B cell (primary cell): ENCODE measurements around the gene LHX2. TPM values are rescaled to one million over a fixed set of nuclear protein-coding genes. Genes with fewer than 3 reads are reported as not detected.

ENCODE experiments used
- ATAC-seq: fragments of 200-7000 bp; cut with Tn5 transposase; one replicate; pipeline ENCODE4 v1.10.0; 2021; ENCODE audit warnings: low read depth, mild to moderate bottlenecking, moderate number of reproducible peaks, moderate library complexity
- CTCF ChIA-PET: fragments of 350-600 bp; sonication (Branson Sonifier 250); formaldehyde crosslinking; loops from one replicate; lab custom pipeline; 2021; ENCODE audit warnings: antibody characterized with exemption, inconsistent platforms; lab: Charles Lee
- POLR2A ChIA-PET: fragments of 350-600 bp; sonication (Branson Sonifier 250); formaldehyde crosslinking; loops from one replicate; lab custom pipeline; 2021; ENCODE audit warnings: antibody characterized with exemption; lab: Charles Lee
- DNase-seq: peaks from one replicate; pipeline ENCODE4 v3.0.0; 2013
- H2AFZ ChIP-seq: 2 replicates; pipeline ENCODE4 v1.6.1; 2012; ENCODE audit warnings: mild to moderate bottlenecking, low read depth, low read length; ENCODE audit not compliant: insufficient read depth, poor library complexity, severe bottlenecking
- H3K27ac ChIP-seq, 2 donors: 1 replicate in 1 of 2; 2 replicates in 1 of 2; pipeline ENCODE4 v1.5.1; 2012 to 2013; ENCODE audit warnings: low read length in 2 of 2, mild to moderate bottlenecking in 2 of 2, moderate library complexity in 1 of 2
- H3K27me3 ChIP-seq, 4 experiments: fragments of 200-600 bp in 1 of 4; sonication (generic) in 1 of 4; replicated peaks in 1 of 4; 1 replicate in 2 of 4; 2 replicates in 2 of 4; pipeline versions ENCODE4 v1.6.1 to v1.7.0; 2013 to 2016; ENCODE audit warnings: low read length in 3 of 4, mild to moderate bottlenecking in 2 of 4, mixed read lengths in 1 of 4, moderate library complexity in 1 of 4; ENCODE audit not compliant: insufficient read depth in 4 of 4, control insufficient read depth in 3 of 4; ENCODE audit errors: control extremely low read depth in 1 of 4
- H3K36me3 ChIP-seq, 2 experiments: replicated peaks in 1 of 2; 1 replicate in 1 of 2; 2 replicates in 1 of 2; pipeline versions ENCODE4 v1.6.1 to v1.7.1; 2013; ENCODE audit warnings: low read length in 1 of 2; ENCODE audit not compliant: insufficient read depth in 2 of 2, control insufficient read depth in 1 of 2; ENCODE audit errors: control extremely low read depth in 1 of 2, extremely low read depth in 1 of 2
- H3K4me1 ChIP-seq, 2 donors: fragments of 200-600 bp in 1 of 2; sonication (generic) in 1 of 2; 1 replicate in 1 of 2; 2 replicates in 1 of 2; pipeline versions ENCODE4 v1.5.1 to v1.6.1; 2013 to 2017; ENCODE audit warnings: low read length in 2 of 2; ENCODE audit not compliant: control insufficient read depth in 2 of 2, insufficient read depth in 2 of 2
- H3K4me2 ChIP-seq: replicated peaks from 2 replicates; pipeline ENCODE3; 2012; ENCODE audit warnings: mild to moderate bottlenecking, low read depth, low read length; ENCODE audit not compliant: poor library complexity, severe bottlenecking
- H3K4me3 ChIP-seq, 5 experiments: fragments of 200-600 bp in 1 of 5; sonication (generic) in 1 of 5; 1 replicate in 3 of 5; 2 replicates in 2 of 5; pipeline versions ENCODE4 v1.5.1 to v1.7.0; 2011 to 2016; ENCODE audit warnings: low read length in 4 of 5, mild to moderate bottlenecking in 4 of 5, low read depth in 2 of 5, control low read depth in 1 of 5, moderate library complexity in 1 of 5; ENCODE audit not compliant: insufficient read depth in 1 of 5; ENCODE audit errors: control extremely low read depth in 1 of 5, extremely low read depth in 1 of 5
- H3K79me2 ChIP-seq: fragments of 200-600 bp; sonication (generic); one replicate; pipeline ENCODE4 v1.6.0; 2016; ENCODE audit warnings: low read length; ENCODE audit not compliant: control insufficient read depth, insufficient read depth
- H3K9ac ChIP-seq: fragments of 200-600 bp; sonication (generic); 2 replicates; pipeline ENCODE4 v1.6.1; 2017; ENCODE audit warnings: mild to moderate bottlenecking, low read length, moderate library complexity
- H3K9me3 ChIP-seq, 3 donors: one replicate each; pipeline versions ENCODE4 v1.6.1 to v1.7.1; 2013; ENCODE audit warnings: low read length in 2 of 3; ENCODE audit not compliant: control insufficient read depth in 2 of 3, insufficient read depth in 1 of 3; ENCODE audit errors: control extremely low read depth in 1 of 3
- H4K20me1 ChIP-seq: 2 replicates; pipeline ENCODE4 v1.6.0; 2012; ENCODE audit warnings: mild to moderate bottlenecking, low read length; ENCODE audit not compliant: insufficient read depth, control insufficient read depth, poor library complexity, severe bottlenecking
- H3K27ac Mint-ChIP-seq: one replicate; pipeline ENCODE4 v1.8.0; 2021; ENCODE audit warnings: mixed read lengths
- H3K27me3 Mint-ChIP-seq: one replicate; pipeline ENCODE4 v1.8.0; 2021; ENCODE audit warnings: mixed read lengths
- H3K4me1 Mint-ChIP-seq: one replicate; pipeline ENCODE4 v1.8.0; 2021; ENCODE audit warnings: mixed read lengths
- H3K4me3 Mint-ChIP-seq: one replicate; pipeline ENCODE4 v1.8.0; 2021; ENCODE audit warnings: mixed read lengths
- H3K9me3 Mint-ChIP-seq: one replicate; pipeline ENCODE4 v1.8.0; 2022; ENCODE audit warnings: mixed read lengths; ENCODE audit not compliant: insufficient read depth
- EZH2 ChIP-seq: IDR thresholded peaks from 2 replicates; pipeline ENCODE4 v1.6.1; 2012; ENCODE audit warnings: borderline replicate concordance, low read depth, mild to moderate bottlenecking, moderate library complexity, low read length; ENCODE audit not compliant: insufficient read depth, poor library complexity, severe bottlenecking
- WGBS: methylation state at CpG from one replicate; pipeline ENCODE4 v1.1.5; 2013; ENCODE audit warnings: missing lambda C conversion rate; ENCODE audit not compliant: insufficient coverage; 5-methylcytosine and 5-hydroxymethylcytosine counted together
- intact Hi-C: fragments of 100-400 bp; cut with micrococcal nuclease; formaldehyde crosslinking; loops from one replicate; pipeline ENCODE4 v1.10.0; 2022
- polyA plus RNA-seq: library from polyadenylated mRNA; depleted of rRNA; stranded (reverse); fragments of >200 nt; gene quantifications from 2 replicates; pipeline ENCODE4 v1.2.3, GENCODE V29; 2012
- total RNA-seq, 2 donors: library from RNA; stranded (reverse); fragments of 120-200 nt in 1 of 2; gene quantifications; 1 replicate in 1 of 2; 2 replicates in 1 of 2; pipeline versions ENCODE4 v1.2.3 to v1.2.4, GENCODE V29; 2013 to 2022
- TF ChIP-seq, protein P1 (sequence below): fragments of 200-600 bp; IDR thresholded peaks from one replicate; pipeline ENCODE4 v1.8.0; 2022; ENCODE audit warnings: antibody characterized with exemption, mild to moderate bottlenecking

Gene LHX2
- total and polyA plus RNA-seq, 2 donors (not counting 1 experiment from before 2014, with no cell fraction given), result 0.66 TPM; not detected in 1

DNA sequence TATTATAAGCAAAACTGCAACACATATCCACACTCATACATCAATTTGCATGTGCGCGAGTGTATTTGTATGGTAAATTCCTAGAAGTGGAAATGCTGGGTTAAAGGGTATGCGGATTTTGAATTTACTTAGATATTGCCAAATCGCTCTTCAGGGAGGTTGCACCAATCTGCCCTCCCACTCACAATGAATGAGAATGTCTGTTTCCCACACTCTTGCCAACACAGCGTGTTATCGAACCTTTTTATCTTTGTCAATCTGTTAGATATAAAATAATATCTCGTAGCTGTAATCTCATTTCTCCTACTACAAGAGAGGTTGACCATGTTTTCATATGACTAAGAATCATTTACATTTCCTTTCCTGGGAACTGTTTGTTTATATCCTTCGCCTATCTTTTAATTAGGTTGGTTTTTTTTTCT lies 35.7 kb downstream of the LHX2 start:
- Mint-ChIP-seq H3K4me3 (no peak overlapping the region), H3K9me3 (no peaks in the 10 kb centered on the region), H3K4me1 (peaks cover 15% of the 10 kb centered on the region), H3K27ac (no peak overlapping the region), H3K27me3 (peaks cover 67% of the 10 kb centered on the region)
- POLR2A ChIA-PET, result no interaction called here
- Histone ChIP-seq H3K4me1 (peaks cover 4 to 6% of the 10 kb centered on the region in 2 donors), H3K79me2 (no peaks in the 10 kb centered on the region), H3K4me2 (no peak overlapping the region), H2AFZ (no peak overlapping the region), H4K20me1 (no peaks in the 10 kb centered on the region), H3K27me3 (peaks cover 0 to 55% (median 29%) of the 10 kb centered on the region in 4 experiments), H3K36me3 (no peaks in the 10 kb centered on the region), H3K4me3 (no peak overlapping the region), H3K9ac (no peak overlapping the region), H3K9me3 (peaks cover 0 to 4% (median 0%) of the 10 kb centered on the region in 3 donors), H3K27ac (no peak overlapping the region)
- WGBS, result no CpG with 5 or more reads among the region's 8 CpGs
- CTCF ChIA-PET, result no interaction called here
- ATAC-seq (no peak), DNase-seq (no peak)
- intact Hi-C loops, result no loop called here
- TF ChIP-seq, protein P1, sequence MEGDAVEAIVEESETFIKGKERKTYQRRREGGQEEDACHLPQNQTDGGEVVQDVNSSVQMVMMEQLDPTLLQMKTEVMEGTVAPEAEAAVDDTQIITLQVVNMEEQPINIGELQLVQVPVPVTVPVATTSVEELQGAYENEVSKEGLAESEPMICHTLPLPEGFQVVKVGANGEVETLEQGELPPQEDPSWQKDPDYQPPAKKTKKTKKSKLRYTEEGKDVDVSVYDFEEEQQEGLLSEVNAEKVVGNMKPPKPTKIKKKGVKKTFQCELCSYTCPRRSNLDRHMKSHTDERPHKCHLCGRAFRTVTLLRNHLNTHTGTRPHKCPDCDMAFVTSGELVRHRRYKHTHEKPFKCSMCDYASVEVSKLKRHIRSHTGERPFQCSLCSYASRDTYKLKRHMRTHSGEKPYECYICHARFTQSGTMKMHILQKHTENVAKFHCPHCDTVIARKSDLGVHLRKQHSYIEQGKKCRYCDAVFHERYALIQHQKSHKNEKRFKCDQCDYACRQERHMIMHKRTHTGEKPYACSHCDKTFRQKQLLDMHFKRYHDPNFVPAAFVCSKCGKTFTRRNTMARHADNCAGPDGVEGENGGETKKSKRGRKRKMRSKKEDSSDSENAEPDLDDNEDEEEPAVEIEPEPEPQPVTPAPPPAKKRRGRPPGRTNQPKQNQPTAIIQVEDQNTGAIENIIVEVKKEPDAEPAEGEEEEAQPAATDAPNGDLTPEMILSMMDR, result no peak
- no peak for TF ChIP-seq EZH2

DNA sequence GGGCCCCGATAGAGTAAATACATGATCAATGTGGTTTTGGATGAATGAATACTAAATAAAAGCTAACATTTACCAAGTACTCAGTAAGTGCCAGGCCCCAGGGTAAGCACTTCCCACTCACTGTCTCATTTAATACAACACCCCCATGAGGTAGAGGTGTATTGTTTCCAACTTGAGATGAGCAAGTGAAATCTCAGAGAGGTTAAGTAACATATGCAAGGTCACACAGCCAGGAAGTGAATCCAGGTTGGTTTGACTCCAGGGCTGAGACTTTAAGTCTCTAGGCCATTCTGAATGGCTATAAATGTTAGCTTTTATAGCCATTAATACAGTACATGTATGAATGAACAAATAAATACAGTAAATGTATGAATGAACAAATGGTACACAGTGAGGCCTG lies 39.4 kb downstream of the LHX2 start:
- Histone ChIP-seq H3K27ac (no peak overlapping the region), H3K9me3 (peaks cover 0 to 8% (median 5%) of the 10 kb centered on the region in 3 donors), H3K27me3 (peaks cover 0 to 52% (median 20%) of the 10 kb centered on the region in 4 experiments), H4K20me1 (no peaks in the 10 kb centered on the region), H3K9ac (no peak overlapping the region), H3K79me2 (no peaks in the 10 kb centered on the region), H2AFZ (no peak overlapping the region), H3K36me3 (no peaks in the 10 kb centered on the region), H3K4me2 (no peak overlapping the region), H3K4me3 (no peak overlapping the region), H3K4me1 (peaks cover 0 to under 1% of the 10 kb centered on the region in 2 donors)
- no peak overlapping the region for H3K27ac Mint-ChIP-seq
- peaks cover 73% of the 10 kb centered on the region for H3K27me3 Mint-ChIP-seq
- H3K4me3 Mint-ChIP-seq, result no peak overlapping the region
- ATAC-seq (no peak), DNase-seq (no peak)
- TF ChIP-seq, protein P1, result no peak
- no peak for TF ChIP-seq EZH2
- CTCF ChIA-PET, result interaction anchor here (0.5 to 1.4 kb wide), 3 partner anchors 10 to 601 kb away, joined by 4 read pairs; no protein-coding TSS in a partner anchor
- intact Hi-C loops, result no loop called here
- H3K9me3 Mint-ChIP-seq, result no peaks in the 10 kb centered on the region
- H3K4me1 Mint-ChIP-seq, result peaks cover 5% of the 10 kb centered on the region
- POLR2A ChIA-PET, result no interaction called here
- no CpG with 5 or more reads among the region's 1 CpG for WGBS
